HEK293 (cell line): ENCODE data around the gene DDX25.

Experiments
- CTCF ChIA-PET: fragments of 350-600 bp; formaldehyde crosslinking; extraction: SDS; loops from one replicate; lab custom pipeline; 2021; ENCODE audit warnings: antibody characterized with exemption; lab: Yijun Ruan, JAX
- POLR2A ChIA-PET: fragments of 300-600 bp; formaldehyde crosslinking; extraction: SDS; loops from one replicate; lab custom pipeline; 2020; ENCODE audit warnings: antibody characterized with exemption, inconsistent platforms; lab: Yijun Ruan, JAX
- H3K27ac ChIP-seq: fragments of 200-500 bp; sonication (Bioruptor generic); 2 replicates; pipeline ENCODE4 v1.5.1; 2014; ENCODE audit warnings: low read depth, low read length, control low read depth, inconsistent platforms; ENCODE audit errors: extremely low read depth
- H3K36me3 ChIP-seq, 2 experiments: fragments of 200-500 bp in 1 of 2; sonication (Bioruptor generic) in 1 of 2; 1 replicate in 1 of 2; 2 replicates in 1 of 2; pipeline ENCODE4 v1.5.1; 2014 to 2017; ENCODE audit warnings: inconsistent platforms in 2 of 2, low read length in 2 of 2; ENCODE audit not compliant: control insufficient read depth in 2 of 2, insufficient read depth in 1 of 2
- H3K4me1 ChIP-seq: fragments of 200-500 bp; sonication (Bioruptor generic); 2 replicates; pipeline ENCODE4 v1.5.1; 2014; ENCODE audit warnings: mild to moderate bottlenecking, low read length, inconsistent platforms; ENCODE audit not compliant: control insufficient read depth, insufficient read depth
- H3K4me3 ChIP-seq: 2 replicates; pipeline ENCODE4 v1.5.1; 2011; ENCODE audit warnings: low read depth, mild to moderate bottlenecking, control low read depth, low read length, moderate library complexity
- H3K9me3 ChIP-seq: fragments of 200-500 bp; sonication (Bioruptor generic); 2 replicates; pipeline ENCODE4 v1.5.1; 2014; ENCODE audit warnings: low read depth, low read length, inconsistent platforms; ENCODE audit not compliant: control insufficient read depth, insufficient read depth
- GLIS1 ChIP-seq: fragments of 450-650 bp; formaldehyde crosslinking; IDR thresholded peaks from 2 replicates; pipeline ENCODE4 v1.5.1; 2016; ENCODE audit warnings: missing biosample characterization, missing genetic modification characterization
- MYNN ChIP-seq: fragments of 450-650 bp; formaldehyde crosslinking; IDR thresholded peaks from 2 replicates; pipeline ENCODE4 v1.5.1; 2016; ENCODE audit warnings: missing biosample characterization, missing genetic modification characterization, borderline replicate concordance
- MZF1 ChIP-seq: fragments of 450-650 bp; formaldehyde crosslinking; IDR thresholded peaks from 2 replicates; pipeline ENCODE4 v1.5.1; 2017; ENCODE audit warnings: missing biosample characterization, missing genetic modification characterization, borderline replicate concordance
- SP3 ChIP-seq: fragments of 450-650 bp; formaldehyde crosslinking; IDR thresholded peaks from 2 replicates; pipeline ENCODE4 v1.5.1; 2016; ENCODE audit warnings: missing biosample characterization, missing genetic modification characterization
- ZNF174 ChIP-seq: fragments of 450-650 bp; formaldehyde crosslinking; IDR thresholded peaks from 2 replicates; pipeline ENCODE4 v1.5.0; 2017; ENCODE audit warnings: missing biosample characterization, mild to moderate bottlenecking, missing genetic modification characterization
- ZNF19 ChIP-seq: fragments of 450-650 bp; formaldehyde crosslinking; IDR thresholded peaks from 2 replicates; pipeline ENCODE4; 2016; ENCODE audit warnings: missing biosample characterization, missing genetic modification characterization, low read depth
- ZNF221 ChIP-seq: fragments of 450-650 bp; formaldehyde crosslinking; IDR thresholded peaks from 2 replicates; pipeline ENCODE4 v1.5.1; 2017; ENCODE audit warnings: missing biosample characterization, missing genetic modification characterization, borderline replicate concordance
- ZNF248 ChIP-seq: fragments of 450-650 bp; formaldehyde crosslinking; IDR thresholded peaks from 2 replicates; pipeline ENCODE4 v1.5.1; 2017; ENCODE audit warnings: missing biosample characterization, missing genetic modification characterization
- ZNF311 ChIP-seq: fragments of 450-650 bp; formaldehyde crosslinking; IDR thresholded peaks from 2 replicates; pipeline ENCODE4 v1.5.1; 2017; ENCODE audit warnings: missing biosample characterization, missing genetic modification characterization, borderline replicate concordance
- ZNF555 ChIP-seq: fragments of 450-650 bp; formaldehyde crosslinking; conservative IDR thresholded peaks from 2 replicates; pipeline ENCODE4 v1.5.1; 2017; ENCODE audit warnings: missing biosample characterization, mild to moderate bottlenecking, missing genetic modification characterization, inconsistent platforms
- ZNF621 ChIP-seq: fragments of 450-650 bp; formaldehyde crosslinking; IDR thresholded peaks from 2 replicates; pipeline ENCODE4 v1.5.1; 2017; ENCODE audit warnings: missing biosample characterization, missing genetic modification characterization
- ZXDB ChIP-seq: fragments of 450-650 bp; formaldehyde crosslinking; IDR thresholded peaks from 2 replicates; pipeline ENCODE4 v1.5.1; 2016; ENCODE audit warnings: missing biosample characterization, missing genetic modification characterization
- TF ChIP-seq, protein P1 (sequence below): fragments of 450-650 bp; formaldehyde crosslinking; IDR thresholded peaks from 2 replicates; pipeline ENCODE4 v1.5.1; 2016; ENCODE audit warnings: missing biosample characterization, missing genetic modification characterization
- TF ChIP-seq, protein P2 (sequence below): fragments of 450-650 bp; formaldehyde crosslinking; IDR thresholded peaks from 2 replicates; pipeline ENCODE4 v1.5.1; 2016; ENCODE audit warnings: missing biosample characterization, missing genetic modification characterization
- TF ChIP-seq, protein P3 (sequence below): fragments of 450-650 bp; formaldehyde crosslinking; IDR thresholded peaks from 2 replicates; pipeline ENCODE4 v1.5.1; 2017; ENCODE audit warnings: missing biosample characterization, mild to moderate bottlenecking, missing genetic modification characterization, moderate library complexity
- TF ChIP-seq, protein P4 (sequence below): fragments of 450-650 bp; formaldehyde crosslinking; conservative IDR thresholded peaks from 2 replicates; pipeline ENCODE4 v1.5.1; 2016; ENCODE audit warnings: low read depth, missing biosample characterization, missing genetic modification characterization
- TF ChIP-seq, protein P5 (sequence below): fragments of 450-650 bp; formaldehyde crosslinking; IDR thresholded peaks from 2 replicates; pipeline ENCODE4 v1.5.0; 2017; ENCODE audit warnings: missing biosample characterization, missing genetic modification characterization, borderline replicate concordance

Gene DDX25

DNA sequence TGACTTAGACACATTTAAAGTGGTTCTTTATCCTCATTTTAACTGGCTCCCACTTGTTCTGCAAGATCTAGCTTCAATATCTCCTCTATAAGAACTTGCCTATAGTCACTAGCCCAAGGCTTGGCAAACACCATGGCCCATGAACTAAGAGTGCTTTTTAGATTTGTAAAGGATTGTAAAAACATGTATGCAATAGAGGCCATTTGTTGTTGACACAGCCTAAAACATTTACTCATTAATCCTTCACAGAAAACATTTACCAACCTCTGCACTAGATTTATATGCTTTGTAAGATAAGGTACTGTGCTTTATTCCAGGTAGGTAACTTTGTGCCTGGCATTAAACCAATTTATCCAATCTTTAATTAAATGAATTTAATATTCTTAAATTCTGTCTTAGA lies 11.3 kb upstream of the DDX25 start (continued):
- TF ChIP-seq, protein P1, sequence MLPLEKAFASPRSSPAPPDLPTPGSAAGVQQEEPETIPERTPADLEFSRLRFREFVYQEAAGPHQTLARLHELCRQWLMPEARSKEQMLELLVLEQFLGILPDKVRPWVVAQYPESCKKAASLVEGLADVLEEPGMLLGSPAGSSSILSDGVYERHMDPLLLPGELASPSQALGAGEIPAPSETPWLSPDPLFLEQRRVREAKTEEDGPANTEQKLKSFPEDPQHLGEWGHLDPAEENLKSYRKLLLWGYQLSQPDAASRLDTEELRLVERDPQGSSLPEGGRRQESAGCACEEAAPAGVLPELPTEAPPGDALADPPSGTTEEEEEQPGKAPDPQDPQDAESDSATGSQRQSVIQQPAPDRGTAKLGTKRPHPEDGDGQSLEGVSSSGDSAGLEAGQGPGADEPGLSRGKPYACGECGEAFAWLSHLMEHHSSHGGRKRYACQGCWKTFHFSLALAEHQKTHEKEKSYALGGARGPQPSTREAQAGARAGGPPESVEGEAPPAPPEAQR: no peak
- TF ChIP-seq, protein P2, sequence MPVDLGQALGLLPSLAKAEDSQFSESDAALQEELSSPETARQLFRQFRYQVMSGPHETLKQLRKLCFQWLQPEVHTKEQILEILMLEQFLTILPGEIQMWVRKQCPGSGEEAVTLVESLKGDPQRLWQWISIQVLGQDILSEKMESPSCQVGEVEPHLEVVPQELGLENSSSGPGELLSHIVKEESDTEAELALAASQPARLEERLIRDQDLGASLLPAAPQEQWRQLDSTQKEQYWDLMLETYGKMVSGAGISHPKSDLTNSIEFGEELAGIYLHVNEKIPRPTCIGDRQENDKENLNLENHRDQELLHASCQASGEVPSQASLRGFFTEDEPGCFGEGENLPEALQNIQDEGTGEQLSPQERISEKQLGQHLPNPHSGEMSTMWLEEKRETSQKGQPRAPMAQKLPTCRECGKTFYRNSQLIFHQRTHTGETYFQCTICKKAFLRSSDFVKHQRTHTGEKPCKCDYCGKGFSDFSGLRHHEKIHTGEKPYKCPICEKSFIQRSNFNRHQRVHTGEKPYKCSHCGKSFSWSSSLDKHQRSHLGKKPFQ (tag by site-specific recombination): no peak

DNA sequence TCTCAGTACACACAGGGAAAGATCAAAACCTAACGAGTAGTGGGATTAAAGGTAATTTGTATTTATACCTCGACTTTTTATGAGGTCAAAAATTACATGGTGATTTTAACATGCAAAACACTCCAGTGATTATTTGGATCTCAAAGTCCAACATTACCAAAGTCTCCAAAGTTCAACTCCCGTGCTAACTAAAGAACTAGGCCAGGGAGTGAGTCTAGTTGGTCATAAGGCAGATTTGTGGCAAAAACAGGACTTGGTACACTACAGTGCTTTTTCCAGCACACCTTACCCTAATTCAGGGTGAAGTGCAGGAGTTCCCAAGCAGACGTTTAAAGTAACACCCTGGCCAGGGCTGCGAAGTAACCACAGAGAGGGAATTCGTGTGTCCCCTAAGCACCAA lies 2.4 kb upstream of the DDX25 start:
- no peak overlapping the region for H3K4me3 ChIP-seq
- no peak overlapping the region for H3K27ac ChIP-seq
- ChIA-PET CTCF (no interaction called here), POLR2A (interaction anchor here (0.7 to 2.4 kb wide), 3 partner anchors 14 to 826 kb away, joined by 3 to 26 read pairs (median 7); partner anchors contain the start of gene HYLS1)
- H3K36me3 ChIP-seq: peaks cover 0 to 16% of the 10 kb centered on the region in 2 experiments; a peak in 2 of 3 replicates
- TF ChIP-seq SP3 (no peak), ZXDB (no peak), GLIS1 (tag by site-specific recombination) (no peak), ZNF311 (tag by site-specific recombination) (no peak), ZNF555 (tag by site-specific recombination) (no peak), MZF1 (tag by site-specific recombination) (no peak), MYNN (tag by site-specific recombination) (no peak), ZNF621 (tag by site-specific recombination) (no peak), ZNF19 (tag by site-specific recombination) (no peak), ZNF221 (no peak), ZNF248 (tag by site-specific recombination) (no peak), ZNF174 (no peak)
- TF ChIP-seq, protein P3, sequence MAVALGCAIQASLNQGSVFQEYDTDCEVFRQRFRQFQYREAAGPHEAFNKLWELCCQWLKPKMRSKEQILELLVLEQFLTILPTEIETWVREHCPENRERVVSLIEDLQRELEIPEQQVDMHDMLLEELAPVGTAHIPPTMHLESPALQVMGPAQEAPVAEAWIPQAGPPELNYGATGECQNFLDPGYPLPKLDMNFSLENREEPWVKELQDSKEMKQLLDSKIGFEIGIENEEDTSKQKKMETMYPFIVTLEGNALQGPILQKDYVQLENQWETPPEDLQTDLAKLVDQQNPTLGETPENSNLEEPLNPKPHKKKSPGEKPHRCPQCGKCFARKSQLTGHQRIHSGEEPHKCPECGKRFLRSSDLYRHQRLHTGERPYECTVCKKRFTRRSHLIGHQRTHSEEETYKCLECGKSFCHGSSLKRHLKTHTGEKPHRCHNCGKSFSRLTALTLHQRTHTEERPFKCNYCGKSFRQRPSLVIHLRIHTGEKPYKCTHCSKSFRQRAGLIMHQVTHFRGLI (tag by site-specific recombination): no peak
- TF ChIP-seq, protein P4, sequence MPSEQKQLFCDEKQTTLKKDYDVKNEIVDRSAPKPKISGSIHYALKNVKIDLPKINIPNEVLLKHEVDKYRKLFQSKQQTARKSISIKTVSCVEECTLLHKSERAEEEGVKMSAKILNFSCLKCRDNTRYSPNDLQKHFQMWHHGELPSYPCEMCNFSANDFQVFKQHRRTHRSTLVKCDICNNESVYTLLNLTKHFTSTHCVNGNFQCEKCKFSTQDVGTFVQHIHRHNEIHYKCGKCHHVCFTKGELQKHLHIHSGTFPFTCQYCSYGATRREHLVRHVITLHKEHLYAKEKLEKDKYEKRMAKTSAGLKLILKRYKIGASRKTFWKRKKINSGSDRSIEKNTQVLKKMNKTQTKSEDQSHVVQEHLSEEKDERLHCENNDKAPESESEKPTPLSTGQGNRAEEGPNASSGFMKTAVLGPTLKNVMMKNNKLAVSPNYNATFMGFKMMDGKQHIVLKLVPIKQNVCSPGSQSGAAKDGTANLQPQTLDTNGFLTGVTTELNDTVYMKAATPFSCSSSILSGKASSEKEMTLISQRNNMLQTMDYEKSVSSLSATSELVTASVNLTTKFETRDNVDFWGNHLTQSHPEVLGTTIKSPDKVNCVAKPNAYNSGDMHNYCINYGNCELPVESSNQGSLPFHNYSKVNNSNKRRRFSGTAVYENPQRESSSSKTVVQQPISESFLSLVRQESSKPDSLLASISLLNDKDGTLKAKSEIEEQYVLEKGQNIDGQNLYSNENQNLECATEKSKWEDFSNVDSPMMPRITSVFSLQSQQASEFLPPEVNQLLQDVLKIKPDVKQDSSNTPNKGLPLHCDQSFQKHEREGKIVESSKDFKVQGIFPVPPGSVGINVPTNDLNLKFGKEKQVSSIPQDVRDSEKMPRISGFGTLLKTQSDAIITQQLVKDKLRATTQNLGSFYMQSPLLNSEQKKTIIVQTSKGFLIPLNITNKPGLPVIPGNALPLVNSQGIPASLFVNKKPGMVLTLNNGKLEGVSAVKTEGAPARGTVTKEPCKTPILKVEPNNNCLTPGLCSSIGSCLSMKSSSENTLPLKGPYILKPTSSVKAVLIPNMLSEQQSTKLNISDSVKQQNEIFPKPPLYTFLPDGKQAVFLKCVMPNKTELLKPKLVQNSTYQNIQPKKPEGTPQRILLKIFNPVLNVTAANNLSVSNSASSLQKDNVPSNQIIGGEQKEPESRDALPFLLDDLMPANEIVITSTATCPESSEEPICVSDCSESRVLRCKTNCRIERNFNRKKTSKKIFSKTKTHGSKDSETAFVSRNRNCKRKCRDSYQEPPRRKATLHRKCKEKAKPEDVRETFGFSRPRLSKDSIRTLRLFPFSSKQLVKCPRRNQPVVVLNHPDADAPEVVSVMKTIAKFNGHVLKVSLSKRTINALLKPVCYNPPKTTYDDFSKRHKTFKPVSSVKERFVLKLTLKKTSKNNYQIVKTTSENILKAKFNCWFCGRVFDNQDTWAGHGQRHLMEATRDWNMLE (tag by site-specific recombination): no peak
- TF ChIP-seq, protein P5, sequence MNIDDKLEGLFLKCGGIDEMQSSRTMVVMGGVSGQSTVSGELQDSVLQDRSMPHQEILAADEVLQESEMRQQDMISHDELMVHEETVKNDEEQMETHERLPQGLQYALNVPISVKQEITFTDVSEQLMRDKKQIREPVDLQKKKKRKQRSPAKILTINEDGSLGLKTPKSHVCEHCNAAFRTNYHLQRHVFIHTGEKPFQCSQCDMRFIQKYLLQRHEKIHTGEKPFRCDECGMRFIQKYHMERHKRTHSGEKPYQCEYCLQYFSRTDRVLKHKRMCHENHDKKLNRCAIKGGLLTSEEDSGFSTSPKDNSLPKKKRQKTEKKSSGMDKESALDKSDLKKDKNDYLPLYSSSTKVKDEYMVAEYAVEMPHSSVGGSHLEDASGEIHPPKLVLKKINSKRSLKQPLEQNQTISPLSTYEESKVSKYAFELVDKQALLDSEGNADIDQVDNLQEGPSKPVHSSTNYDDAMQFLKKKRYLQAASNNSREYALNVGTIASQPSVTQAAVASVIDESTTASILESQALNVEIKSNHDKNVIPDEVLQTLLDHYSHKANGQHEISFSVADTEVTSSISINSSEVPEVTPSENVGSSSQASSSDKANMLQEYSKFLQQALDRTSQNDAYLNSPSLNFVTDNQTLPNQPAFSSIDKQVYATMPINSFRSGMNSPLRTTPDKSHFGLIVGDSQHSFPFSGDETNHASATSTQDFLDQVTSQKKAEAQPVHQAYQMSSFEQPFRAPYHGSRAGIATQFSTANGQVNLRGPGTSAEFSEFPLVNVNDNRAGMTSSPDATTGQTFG: no peak
- H3K9me3 ChIP-seq: no peaks in the 10 kb centered on the region
- H3K4me1 ChIP-seq: no peaks in the 10 kb centered on the region
